OCI-LY3 (cell line): Measurements from ENCODE around the gene ASIC2.

Experiments used
- CTCF ChIP-seq: fragments of 200-600, 300-600 bp; sonication (generic); IDR thresholded peaks from 2 replicates; pipeline ENCODE4 v1.5.1; 2014; ENCODE audit warnings: antibody characterized with exemption, low read length, low read depth
- EZH2phosphoT487 ChIP-seq: fragments of 200-600 bp; shearing (Covaris generic); IDR thresholded peaks from 2 replicates; pipeline ENCODE4 v1.6.1; 2018; ENCODE audit warnings: antibody characterized with exemption, mixed run types, low read depth

- TF ChIP-seq CTCF (no peak), EZH2phosphoT487 (no peak)
Measured at GRCh38 chr17:33217891-33218290, 75.2 kb downstream of the ASIC2 start.
